NCI-H1417 treated with DMSO at 0.1 percent for 48 hours (cell line): Measurements from ENCODE around the gene GLI1.

Experiments used
- DNase-seq: peaks from one replicate; lab custom pipeline; 2025; lab: John Stamatoyannopoulos, UW

Gene GLI1

DNA sequence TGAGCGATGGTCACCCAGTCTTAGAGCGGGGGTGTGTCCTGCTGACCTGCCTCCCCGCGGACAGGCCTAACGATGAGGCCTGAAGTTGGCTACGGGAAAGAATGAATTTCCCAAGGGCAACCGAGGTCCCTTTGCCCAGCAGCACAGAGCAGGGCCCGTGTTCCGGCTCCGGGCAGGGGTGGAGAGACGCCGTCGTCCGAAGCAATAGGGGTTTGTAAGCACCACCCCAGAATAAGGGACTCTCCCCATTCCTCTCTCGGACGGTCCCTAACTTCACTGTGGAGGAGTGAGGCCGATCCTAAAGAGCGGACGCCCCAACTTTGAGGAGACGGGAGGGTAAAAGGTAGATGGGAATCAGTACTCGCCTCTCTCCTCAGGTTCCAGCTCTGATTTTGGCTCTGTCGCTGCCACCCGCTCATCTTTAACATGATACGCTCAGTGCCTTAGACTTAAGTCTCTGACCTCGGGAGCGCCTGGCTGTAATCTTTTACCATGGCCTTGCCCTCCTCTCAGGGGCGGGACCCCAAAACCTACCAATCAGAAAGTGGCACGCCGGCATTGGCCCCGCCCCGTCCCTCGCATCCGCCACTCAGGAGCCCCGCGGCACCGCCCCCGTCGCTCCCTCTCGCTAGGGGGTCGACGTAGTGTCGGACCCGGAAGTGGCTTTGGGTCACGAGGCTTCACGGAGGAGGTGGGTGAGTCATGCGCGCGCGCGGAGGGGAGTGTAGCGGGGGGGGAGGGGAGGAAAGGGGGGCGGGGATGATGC is 60.7 kb downstream of the GLI1 start, which contains the start of gene DDIT3:
TSS of gene DDIT3 (minus strand) at position 462 of the 766 bp plus-strand sequence. CDS start 3,108 bp downstream, outside the sequence.
- peak; percentile 95 for DNase-seq

DNA sequence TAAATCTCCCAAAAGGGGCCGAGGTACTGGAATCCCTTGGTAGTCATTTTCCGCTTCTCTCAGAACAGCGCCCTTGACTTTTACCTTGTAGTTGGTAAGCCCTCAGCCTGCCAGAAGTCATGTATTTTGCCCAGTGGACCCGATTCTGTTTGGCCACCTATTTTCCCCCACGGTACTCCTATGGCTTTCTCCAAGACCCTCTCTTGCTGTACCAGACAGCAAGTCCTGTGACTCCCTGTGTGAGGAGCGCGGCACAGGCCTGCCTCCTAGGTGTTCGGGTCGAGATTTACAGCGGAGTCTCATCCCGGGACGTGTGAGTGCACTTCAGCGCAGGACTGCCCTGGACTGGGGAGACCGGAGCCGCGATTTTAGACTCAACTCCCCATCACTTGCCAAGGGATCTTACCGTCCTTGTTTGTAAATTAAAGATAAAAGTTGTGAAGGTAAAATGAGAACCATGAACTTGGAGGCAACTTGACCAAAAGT is 62.0 kb downstream of the GLI1 start:
- DNase-seq = no peak
